Measurements from ENCODE around the gene C20orf96. TPM values are rescaled to one million over a fixed set of nuclear protein-coding genes. Genes with fewer than 3 reads are reported as not detected.
A peak's percentile ranks its signal among the peaks of the same experiment; 100 is the strongest.

The C20orf96 gene
- total RNA-seq, 4 donors from 2014 or later = 2.8 to 18.2 (median 11.2) TPM

GRCh38 chr20:328975-329695 lies 38.6 kb upstream of the C20orf96 start:
- no peaks in the 10 kb centered on the region for H3K9me3 ChIP-seq
- no peak for DNase-seq
- no peaks in the 10 kb centered on the region for H3K4me1 ChIP-seq
- H3K36me3 ChIP-seq = no peaks in the 10 kb centered on the region
- TF ChIP-seq CTCF (IDR thresholded peaks at IDR 0.05) = no peak
- TF ChIP-seq POLR2A (IDR thresholded peaks at IDR 0.05) = no peak
- intact Hi-C loops (cut with DNase I; ENCODE audit: low total_unique reads) = no loop called here
- H3K27me3 ChIP-seq = no peaks in the 10 kb centered on the region
- no peak overlapping the region for H3K4me3 ChIP-seq
- peak overlapping the region; percentile 96 to 98 for H3K27ac ChIP-seq

GRCh38 chr20:328027-328974 lies 37.8 kb upstream of the C20orf96 start:
- H3K4me1 ChIP-seq = no peaks in the 10 kb centered on the region
- no peaks in the 10 kb centered on the region for H3K36me3 ChIP-seq
- DNase-seq = peak in 1 of 2 donors; percentile 21
- H3K27me3 ChIP-seq = no peaks in the 10 kb centered on the region
- peak overlapping the region in 1 of 2 donors; percentile 85 for H3K4me3 ChIP-seq
- TF ChIP-seq CTCF (IDR thresholded peaks at IDR 0.05) (no peak), POLR2A (IDR thresholded peaks at IDR 0.05) (no peak)
- intact Hi-C loops (cut with DNase I; ENCODE audit: low total_unique reads) = no loop called here
- H3K27ac ChIP-seq = peak overlapping the region; percentile 96 to 98
- no peaks in the 10 kb centered on the region for H3K9me3 ChIP-seq

- intact Hi-C loops (cut with DNase I; ENCODE audit: low total_unique reads) = no loop called here
- peak overlapping the region; percentile 96 to 98 for H3K27ac ChIP-seq
- H3K4me3 ChIP-seq = peak overlapping the region; percentile 42 to 85
- no peaks in the 10 kb centered on the region for H3K36me3 ChIP-seq
- peak; percentile 22 to 33 for TF ChIP-seq POLR2A (IDR thresholded peaks at IDR 0.05)
- no peak for TF ChIP-seq CTCF (IDR thresholded peaks at IDR 0.05)
- H3K9me3 ChIP-seq = no peaks in the 10 kb centered on the region
- peak; percentile 91 to 92 for DNase-seq
- no peaks in the 10 kb centered on the region for H3K27me3 ChIP-seq
- no peaks in the 10 kb centered on the region for H3K4me1 ChIP-seq
These were observed 36.9 kb upstream of the C20orf96 start for GRCh38 chr20:327186-328026.

GRCh38 chr20:326645-327185 lies 36.2 kb upstream of the C20orf96 start:
- Histone ChIP-seq H3K36me3 (no peaks in the 10 kb centered on the region), H3K27me3 (no peaks in the 10 kb centered on the region), H3K9me3 (no peaks in the 10 kb centered on the region), H3K4me1 (no peaks in the 10 kb centered on the region), H3K4me3 (peak overlapping the region; percentile 42 to 85), H3K27ac (peak overlapping the region; percentile 96 to 98)
- no peak for DNase-seq
- no peak for TF ChIP-seq POLR2A (IDR thresholded peaks at IDR 0.05)
- no peak for TF ChIP-seq CTCF (IDR thresholded peaks at IDR 0.05)
- intact Hi-C loops (cut with DNase I; ENCODE audit: low total_unique reads) = no loop called here

Data from uterus (tissue), 4 donors.